ENCODE results near the gene SCN3B. TPM values are rescaled to one million over a fixed set of nuclear protein-coding genes. Genes with fewer than 3 reads are reported as not detected.
A peak's percentile ranks its signal among the peaks of the same experiment; 100 is the strongest.

The SCN3B gene
- total RNA-seq, 1 experiment from 2014 or later, result 0.26 TPM

- no peaks in the 10 kb centered on the region for H3F3A ChIP-seq (ENCODE audit: low read length, unreplicated experiment)
- H2AFZ ChIP-seq (ENCODE audit: low read length), result no peak overlapping the region
- intact Hi-C loops (cut with micrococcal nuclease), result loop anchor here (10.0 kb wide), 1 partner anchor 186 kb away; no protein-coding TSS in a partner anchor
- H3K4me3 ChIP-seq (ENCODE audit: low read length), result no peak overlapping the region
- H3K4me1 ChIP-seq (ENCODE audit: insufficient read depth, low read length), result no peaks in the 10 kb centered on the region
- H4K20me1 ChIP-seq (ENCODE audit: low read length), result no peaks in the 10 kb centered on the region
- TF ChIP-seq EZH2 (IDR thresholded peaks at IDR 0.05; ENCODE audit: low read length, unreplicated experiment) (no peak), EZH2phosphoT487 (IDR thresholded peaks at IDR 0.05; ENCODE audit: borderline replicate concordance, low read length) (no peak), CTCF (conservative IDR thresholded peaks at IDR 0.05; ENCODE audit: low read depth, low read length) (no peak)
- DNase-seq (no peak), ATAC-seq (no peak)
- H3K27me3 ChIP-seq (ENCODE audit: low read length), result peaks cover 76% of the 10 kb centered on the region
- H3K9ac ChIP-seq (ENCODE audit: low read length), result no peak overlapping the region
- BruUV-seq (replicated peaks), result no TSS peak
- no peaks in the 10 kb centered on the region for H3K9me2 ChIP-seq (replicated peaks; ENCODE audit: low read length)
- CTCF ChIA-PET, result no interaction called here
- POLR2A ChIA-PET (ENCODE audit: unreplicated experiment), result no interaction called here
- no peaks in the 10 kb centered on the region for H3K9me3 ChIP-seq (ENCODE audit: low read length)
- no peaks in the 10 kb centered on the region for H3K36me3 ChIP-seq (ENCODE audit: low read depth, low read length)
- H3K79me2 ChIP-seq (ENCODE audit: low read length), result no peaks in the 10 kb centered on the region
- H3K27ac ChIP-seq (ENCODE audit: low read length), result no peak overlapping the region
- no peak overlapping the region for H3K4me2 ChIP-seq (ENCODE audit: low read length)
Observed at GRCh38 chr11:123700772-123701171, 46.3 kb upstream of the SCN3B start.

DNA sequence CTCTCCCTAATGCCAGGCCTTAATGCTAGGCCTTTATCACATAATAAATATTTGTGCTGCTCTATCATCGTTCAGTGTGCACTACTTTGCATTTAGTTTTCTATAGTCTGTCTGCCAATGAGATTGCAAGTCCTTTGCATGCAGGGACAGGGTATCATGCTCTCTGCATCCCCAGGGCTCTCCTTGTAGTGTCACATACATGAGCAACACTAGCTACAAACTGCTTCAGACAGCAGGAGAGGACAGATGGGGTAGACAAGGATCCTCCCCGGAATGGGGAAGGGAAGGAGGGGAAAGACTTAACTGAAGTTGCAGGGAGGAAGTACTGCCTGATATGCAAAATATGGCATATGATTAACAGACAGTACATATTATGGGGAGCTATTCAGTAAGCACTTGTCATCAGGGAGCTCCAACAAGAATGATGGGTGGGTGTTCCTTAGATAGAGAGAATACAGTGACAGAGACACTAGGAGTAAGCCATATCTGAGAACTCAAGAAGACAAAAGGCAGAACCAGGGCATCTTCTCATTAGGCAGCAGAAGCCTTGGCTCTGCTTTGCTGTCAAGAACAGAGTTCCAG lies 44.2 kb upstream of the SCN3B start:
- Histone ChIP-seq H3K36me3 (ENCODE audit: low read depth, low read length) (no peaks in the 10 kb centered on the region), H3F3A (ENCODE audit: low read length, unreplicated experiment) (no peaks in the 10 kb centered on the region), H3K27me3 (ENCODE audit: low read length) (peaks cover 87% of the 10 kb centered on the region), H2AFZ (ENCODE audit: low read length) (no peak overlapping the region), H3K9me3 (ENCODE audit: low read length) (no peaks in the 10 kb centered on the region), H3K9me2 (replicated peaks; ENCODE audit: low read length) (no peaks in the 10 kb centered on the region), H3K4me3 (ENCODE audit: low read length) (no peak overlapping the region), H3K27ac (ENCODE audit: low read length) (no peak overlapping the region), H3K9ac (ENCODE audit: low read length) (no peak overlapping the region), H4K20me1 (ENCODE audit: low read length) (no peaks in the 10 kb centered on the region), H3K4me2 (ENCODE audit: low read length) (no peak overlapping the region), H3K4me1 (ENCODE audit: insufficient read depth, low read length) (no peaks in the 10 kb centered on the region), H3K79me2 (ENCODE audit: low read length) (no peaks in the 10 kb centered on the region)
- intact Hi-C loops (cut with micrococcal nuclease), result no loop called here
- DNase-seq (no peak), ATAC-seq (no peak)
- TF ChIP-seq EZH2phosphoT487 (IDR thresholded peaks at IDR 0.05; ENCODE audit: borderline replicate concordance, low read length) (no peak), EZH2 (IDR thresholded peaks at IDR 0.05; ENCODE audit: low read length, unreplicated experiment) (no peak), CTCF (conservative IDR thresholded peaks at IDR 0.05; ENCODE audit: low read depth, low read length) (no peak)
- no TSS peak for BruUV-seq (replicated peaks)
- CTCF ChIA-PET, result no interaction called here
- POLR2A ChIA-PET (ENCODE audit: unreplicated experiment), result no interaction called here

DNA sequence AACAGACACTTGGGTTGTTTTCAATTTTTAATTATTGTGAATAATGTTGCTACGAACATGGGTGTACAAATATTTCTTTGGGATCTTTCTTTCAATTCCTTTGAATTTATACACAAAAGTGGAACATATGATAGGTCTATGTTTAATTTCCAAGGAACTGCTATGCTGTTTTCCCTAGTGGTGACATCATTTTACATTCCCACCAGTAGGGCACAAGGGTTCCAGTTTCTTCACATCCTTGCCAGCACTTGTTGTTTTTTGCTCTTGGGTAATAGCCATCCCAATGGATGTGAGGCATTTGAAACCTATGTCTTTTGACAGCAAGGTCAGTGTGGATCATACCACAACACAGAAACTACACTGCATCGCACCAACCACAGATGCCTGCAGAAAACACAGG lies 41.8 kb upstream of the SCN3B start:
- H3K4me3 ChIP-seq (ENCODE audit: low read length), result no peak overlapping the region
- H3K4me2 ChIP-seq (ENCODE audit: low read length), result no peak overlapping the region
- no peaks in the 10 kb centered on the region for H3F3A ChIP-seq (ENCODE audit: low read length, unreplicated experiment)
- no peak overlapping the region for H3K27ac ChIP-seq (ENCODE audit: low read length)
- intact Hi-C loops (cut with micrococcal nuclease), result no loop called here
- 0 out of 2 replicates have a peak, but pooled peaks have one; percentile 24 for TF ChIP-seq CTCF (conservative IDR thresholded peaks at IDR 0.05; ENCODE audit: low read depth, low read length)
- no peak for TF ChIP-seq EZH2phosphoT487 (IDR thresholded peaks at IDR 0.05; ENCODE audit: borderline replicate concordance, low read length)
- H3K9me3 ChIP-seq (ENCODE audit: low read length), result no peaks in the 10 kb centered on the region
- H4K20me1 ChIP-seq (ENCODE audit: low read length), result no peaks in the 10 kb centered on the region
- H3K79me2 ChIP-seq (ENCODE audit: low read length), result no peaks in the 10 kb centered on the region
- POLR2A ChIA-PET (ENCODE audit: unreplicated experiment), result no interaction called here
- DNase-seq (no peak), ATAC-seq (no peak)
- H2AFZ ChIP-seq (ENCODE audit: low read length), result no peak overlapping the region
- H3K27me3 ChIP-seq (ENCODE audit: low read length), result peaks cover 91% of the 10 kb centered on the region
- no peak overlapping the region for H3K9ac ChIP-seq (ENCODE audit: low read length)
- no TSS peak for BruUV-seq (replicated peaks)
- CTCF ChIA-PET, result no interaction called here
- no peaks in the 10 kb centered on the region for H3K9me2 ChIP-seq (replicated peaks; ENCODE audit: low read length)
- no peaks in the 10 kb centered on the region for H3K36me3 ChIP-seq (ENCODE audit: low read depth, low read length)
- no peaks in the 10 kb centered on the region for H3K4me1 ChIP-seq (ENCODE audit: insufficient read depth, low read length)
